IPS-11a (cell line): ENCODE data around the gene FGD2.
"Not testable (repeated sequence)": the region's sequence is repeated elsewhere in the genome, so short reads cannot be mapped to it uniquely, and the experiment has no call there.

Experiments
- H3K4me3 ChIP-seq: one replicate; pipeline ENCODE4 v1.5.1; 2013; ENCODE audit warnings: low read depth, low read length, control low read depth

Gene FGD2

DNA sequence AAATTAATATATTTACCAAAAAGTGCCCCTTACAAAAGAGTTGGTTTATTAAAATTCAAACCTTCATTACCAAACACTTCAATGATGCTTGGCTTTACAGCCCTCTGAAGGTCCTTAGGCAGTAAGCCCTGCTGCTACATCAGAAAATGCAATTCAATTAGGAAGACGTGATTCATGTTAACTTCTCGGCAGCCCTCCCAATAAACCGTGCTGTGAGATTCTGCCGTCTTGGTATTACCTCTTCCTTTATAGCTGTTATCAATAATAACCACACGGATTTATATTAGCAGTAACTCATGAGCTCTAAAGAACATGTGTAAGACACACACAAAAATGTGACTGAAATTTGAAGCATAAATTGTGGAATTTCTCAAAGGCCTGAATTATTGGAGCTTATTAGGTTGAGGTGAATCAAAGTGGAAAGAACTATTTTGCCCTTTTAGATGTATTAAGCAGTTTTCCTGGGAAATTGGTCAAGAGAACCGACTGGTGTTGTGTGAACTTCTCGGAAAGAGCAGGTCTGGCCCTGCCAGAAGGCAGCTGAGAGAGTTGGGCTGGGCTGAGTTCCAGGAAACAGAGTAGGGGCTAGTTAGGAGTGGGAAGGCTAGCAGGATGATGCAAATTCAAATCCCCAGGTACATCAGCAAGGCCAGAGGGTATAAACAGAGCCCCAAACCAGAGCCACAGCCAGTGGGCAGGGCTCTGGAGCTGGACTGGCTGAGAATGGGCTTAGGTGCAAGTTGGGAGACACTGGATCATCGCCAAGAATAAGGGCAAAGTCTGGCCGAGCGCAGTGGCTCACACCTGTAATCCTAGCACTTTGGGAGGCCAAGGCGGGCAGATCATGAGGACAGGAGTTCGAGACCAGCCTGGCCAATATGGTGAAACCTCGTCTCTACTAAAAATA lies 33.1 kb downstream of the FGD2 start:
- H3K4me3 ChIP-seq: no peak overlapping the region

DNA sequence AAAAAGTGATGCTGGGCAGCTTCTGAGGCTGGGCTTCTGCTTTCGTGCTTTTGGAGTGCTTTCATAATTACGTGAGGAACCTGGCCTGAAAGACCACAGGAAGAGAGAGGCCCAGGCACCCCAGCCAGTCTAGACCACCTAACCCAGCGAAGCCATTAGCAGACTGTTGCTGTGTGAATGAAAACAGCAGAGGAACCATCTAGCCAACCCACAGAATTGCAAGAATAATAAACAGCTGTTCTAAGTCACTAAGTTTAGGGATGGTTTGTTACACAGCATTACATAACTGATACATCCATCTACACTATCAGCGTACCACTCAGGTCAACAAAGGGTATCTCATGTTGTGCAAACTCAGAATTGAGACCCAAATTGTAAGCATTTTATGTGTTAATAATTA lies 34.5 kb downstream of the FGD2 start:
- no peak overlapping the region for H3K4me3 ChIP-seq

DNA sequence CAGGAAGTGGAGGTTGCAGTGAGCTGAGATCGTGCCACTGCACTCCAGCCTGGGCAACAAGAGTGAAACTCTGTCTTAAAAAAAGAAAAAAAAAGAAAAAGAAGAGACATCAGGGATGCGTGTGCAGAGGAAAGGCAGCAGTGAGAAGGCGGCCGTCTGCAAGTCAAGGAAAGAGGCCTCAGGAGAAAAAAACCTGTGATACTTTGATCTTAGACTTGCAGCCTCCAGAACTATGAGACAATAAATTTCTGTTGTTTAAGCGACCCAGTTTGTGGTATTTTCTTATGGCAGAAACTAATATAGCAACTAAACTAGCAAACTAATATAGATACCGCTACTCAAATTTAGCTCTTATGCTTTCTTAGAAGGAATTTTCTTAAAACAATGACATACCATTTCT lies 36.1 kb downstream of the FGD2 start:
- H3K4me3 ChIP-seq: no peak overlapping the region

DNA sequence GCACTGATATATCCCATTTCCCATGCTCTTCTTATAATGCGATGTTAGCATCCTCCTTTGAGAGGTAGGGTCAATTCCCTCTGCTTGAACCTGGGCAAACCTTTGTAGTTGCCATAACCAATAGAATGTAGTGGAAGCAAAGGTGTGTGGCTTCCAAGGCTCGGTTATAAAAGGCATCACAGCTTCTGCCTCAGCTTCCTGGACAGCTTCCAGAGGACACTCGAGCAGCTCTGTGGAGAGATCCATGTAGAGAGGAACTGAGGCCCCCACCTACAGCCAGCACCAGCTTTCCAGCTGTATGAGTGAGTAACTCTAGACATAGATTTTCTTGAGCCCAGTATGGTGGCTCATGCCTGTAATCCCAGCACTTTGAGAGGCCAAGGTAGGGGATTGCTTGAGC lies 36.7 kb downstream of the FGD2 start:
- H3K4me3 ChIP-seq: no peak overlapping the region

DNA sequence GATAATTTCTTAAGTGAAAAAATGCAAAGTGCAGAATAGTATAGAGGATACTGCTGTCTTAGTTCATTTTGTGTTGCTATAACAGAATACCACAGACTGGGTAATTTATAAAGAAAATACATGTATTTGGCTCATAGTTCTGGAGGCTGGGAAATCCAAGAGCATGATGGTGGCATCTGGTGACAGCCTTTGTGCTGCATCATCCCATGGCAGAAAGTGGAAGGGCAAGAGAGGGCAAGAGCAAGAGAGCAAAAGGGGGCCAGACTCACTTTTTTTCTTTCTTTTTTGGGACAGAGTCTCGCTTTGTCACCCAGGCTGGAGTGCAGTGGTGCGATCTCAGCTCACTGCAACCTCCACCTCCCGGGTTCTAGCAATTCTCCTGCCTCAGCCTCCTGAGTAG lies 37.6 kb downstream of the FGD2 start:
- H3K4me3 ChIP-seq: not testable (repeated sequence)

DNA sequence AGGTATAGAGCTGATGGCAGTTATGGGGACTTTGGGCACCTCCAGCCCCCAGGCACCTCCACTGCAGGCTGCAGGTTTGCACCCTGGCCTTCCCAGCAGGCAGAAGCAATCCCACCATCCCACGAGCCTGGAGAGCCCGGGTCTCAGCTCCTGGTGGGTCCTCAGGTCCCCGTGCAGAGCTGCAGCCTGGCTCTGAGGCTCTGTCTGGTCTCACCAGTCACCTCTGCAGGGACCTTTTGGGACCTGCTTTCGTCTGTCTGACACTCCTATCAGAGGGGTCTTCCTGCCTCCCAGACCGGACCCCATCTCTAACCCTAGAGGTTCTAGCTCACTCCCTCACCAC lies 41.9 kb downstream of the FGD2 start:
- no peak overlapping the region for H3K4me3 ChIP-seq

DNA sequence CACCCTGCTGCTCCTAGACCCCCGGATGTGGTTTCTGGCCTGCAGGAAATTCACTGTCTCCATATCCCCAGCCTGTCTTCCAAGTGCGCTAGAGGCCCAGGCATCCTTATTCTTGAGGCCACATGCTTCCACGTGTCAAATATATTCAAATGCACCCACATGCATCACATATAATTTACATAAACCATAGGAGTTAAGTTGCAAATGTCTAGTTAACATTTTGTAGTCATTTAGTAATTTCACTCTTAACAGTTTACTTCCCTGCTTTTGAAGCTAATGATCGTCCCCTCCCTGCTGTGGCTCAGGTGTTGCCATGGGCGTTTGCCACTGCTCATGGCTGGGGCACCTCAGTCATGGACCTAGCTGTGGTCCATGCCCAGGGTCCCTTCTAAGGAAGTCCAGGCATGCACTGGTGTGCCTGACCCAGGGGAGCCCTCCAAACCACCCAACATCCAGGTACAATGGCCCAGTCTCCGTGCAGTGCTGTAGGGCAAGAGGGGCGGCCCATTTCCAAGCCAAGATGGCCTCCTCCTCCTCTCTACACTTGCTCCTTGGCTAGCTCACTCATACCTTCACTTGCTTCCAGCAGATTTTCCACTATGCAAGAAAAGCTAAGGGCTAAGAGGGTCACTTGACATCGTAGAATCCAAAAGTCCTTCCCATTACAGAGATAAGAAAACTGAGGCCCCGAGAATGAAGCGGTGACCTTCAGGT lies 42.4 kb downstream of the FGD2 start:
- no peak overlapping the region for H3K4me3 ChIP-seq

DNA sequence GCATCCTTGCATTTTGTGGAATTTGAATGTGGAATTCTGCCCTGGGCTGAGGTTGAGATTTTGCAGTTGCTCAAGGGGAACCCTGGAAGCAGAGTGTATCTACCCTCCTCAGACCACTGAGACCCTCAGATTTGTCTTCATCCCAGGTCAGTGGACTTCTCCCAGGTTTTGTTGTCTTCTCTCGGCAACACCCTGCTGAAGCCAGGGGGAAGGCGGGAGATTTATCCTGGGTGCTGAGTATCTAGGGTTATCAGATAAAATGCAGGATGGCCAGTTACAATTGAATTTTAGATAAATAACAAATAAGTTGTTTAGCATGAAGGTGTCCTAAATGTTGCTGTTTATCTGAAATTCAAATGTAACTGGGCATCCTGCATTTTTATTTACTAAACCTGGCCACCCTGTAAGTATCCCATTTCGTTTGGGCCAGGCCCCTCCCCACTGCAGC lies 43.0 kb downstream of the FGD2 start:
- H3K4me3 ChIP-seq: no peak overlapping the region

DNA sequence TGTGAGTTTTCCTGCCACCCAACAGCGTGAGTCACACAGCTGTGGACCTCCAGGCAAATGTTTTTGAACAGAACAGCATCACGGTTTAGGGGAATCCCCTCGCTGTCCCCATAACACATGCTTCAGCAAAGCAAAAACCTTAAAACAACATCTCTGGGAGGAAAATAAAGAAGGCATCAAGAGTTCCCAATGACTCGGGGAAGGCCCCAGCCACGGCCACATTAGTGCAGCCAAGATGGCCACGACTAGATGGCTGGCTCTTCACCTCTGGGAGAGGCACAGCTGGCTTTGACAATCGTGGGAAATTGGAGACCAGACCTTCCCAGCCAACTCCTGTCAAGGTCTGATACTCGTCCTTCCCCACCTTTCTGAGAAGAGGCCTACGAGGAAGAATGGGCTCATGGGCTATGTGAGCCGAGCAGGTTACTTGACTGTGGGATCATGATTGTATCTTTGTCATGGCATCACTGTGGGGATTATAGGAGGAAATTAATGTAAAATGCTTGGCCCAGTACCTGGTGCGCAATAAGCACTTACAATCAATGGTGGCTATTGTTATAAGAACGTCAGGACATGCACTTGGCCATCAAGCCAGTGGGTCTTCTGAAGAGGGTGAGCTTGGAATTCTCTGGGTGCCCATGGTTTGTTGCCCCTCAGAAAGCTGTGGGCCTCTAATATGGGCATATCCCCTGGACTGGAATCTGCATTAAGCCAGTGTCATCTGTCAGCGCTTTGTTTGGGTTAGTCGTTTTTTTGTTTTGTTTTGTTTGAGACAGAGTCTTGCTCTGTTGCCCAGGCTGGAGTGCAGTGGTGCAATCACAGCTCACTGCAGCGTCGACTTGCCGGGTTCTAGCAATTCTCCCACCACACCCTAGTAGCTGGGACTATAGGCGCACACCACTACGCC lies 43.6 kb downstream of the FGD2 start:
- H3K4me3 ChIP-seq: no peak overlapping the region

DNA sequence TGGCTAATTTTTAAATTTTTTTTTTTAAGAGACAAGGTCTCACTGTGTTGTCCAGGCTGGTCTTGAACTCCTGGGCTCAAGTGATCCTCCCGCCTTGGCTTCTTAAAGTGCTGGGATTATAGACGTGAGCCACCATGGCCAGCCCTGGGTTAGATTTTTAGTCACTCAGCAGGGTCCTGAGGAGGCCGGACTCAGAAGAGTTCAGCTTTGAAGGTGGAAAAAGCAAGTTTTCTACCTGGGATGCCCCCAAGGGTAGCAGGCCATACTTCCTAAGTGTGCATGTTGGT lies 44.2 kb downstream of the FGD2 start:
- H3K4me3 ChIP-seq: no peak overlapping the region

DNA sequence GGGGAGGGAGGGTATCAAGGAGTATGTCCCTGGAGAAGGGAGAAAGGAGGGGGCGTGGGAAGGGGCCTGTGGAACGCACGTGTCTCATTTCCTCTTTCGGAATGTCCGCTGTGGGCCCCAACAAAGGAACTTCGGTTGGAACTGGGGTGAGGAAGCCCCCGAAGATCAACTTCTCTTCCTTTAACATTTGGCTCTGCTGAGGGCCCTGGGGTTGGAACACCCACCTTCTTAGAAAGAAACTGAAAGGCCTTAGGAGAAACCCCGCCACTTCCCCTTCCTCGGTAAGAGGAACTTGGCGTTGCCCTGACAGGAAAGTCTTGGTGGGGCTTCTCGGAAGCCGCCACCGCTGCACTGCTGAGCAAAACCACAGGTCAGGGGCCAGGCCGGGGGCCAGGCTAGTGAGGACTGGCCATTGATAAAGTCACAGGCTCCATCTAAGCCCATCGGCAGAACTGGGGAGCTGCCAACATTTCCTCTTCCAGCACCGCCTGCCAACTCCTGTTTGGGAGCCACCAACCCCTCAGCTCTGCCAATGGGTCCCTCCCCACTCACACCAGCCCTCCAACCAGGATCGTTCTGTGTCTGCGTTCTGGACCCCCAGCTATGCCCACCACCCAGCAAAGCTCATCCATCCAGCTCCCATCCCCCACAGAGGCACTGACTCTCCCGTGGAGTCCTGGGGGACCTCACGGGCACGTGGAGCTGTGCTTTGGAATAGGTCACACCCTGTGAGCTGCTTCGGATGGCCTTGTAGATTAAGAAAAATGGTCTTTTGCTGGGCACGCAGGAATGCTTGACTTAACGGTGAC lies 44.8 kb downstream of the FGD2 start:
- H3K4me3 ChIP-seq: no peak overlapping the region

DNA sequence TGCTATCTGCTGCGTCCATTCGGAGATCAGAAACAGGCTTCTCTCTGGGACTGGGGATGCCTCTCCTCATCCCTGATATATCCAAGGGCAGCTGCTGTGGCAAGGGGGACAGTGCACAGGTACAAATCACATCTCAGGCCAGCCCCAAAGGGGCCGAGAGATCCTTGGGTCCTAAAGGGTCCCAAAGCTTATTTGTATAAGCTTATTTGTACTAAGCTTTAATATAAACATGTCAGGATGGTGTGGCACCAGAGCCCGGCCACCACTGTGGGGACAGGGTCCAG lies 45.3 kb downstream of the FGD2 start:
- H3K4me3 ChIP-seq: no peak overlapping the region

DNA sequence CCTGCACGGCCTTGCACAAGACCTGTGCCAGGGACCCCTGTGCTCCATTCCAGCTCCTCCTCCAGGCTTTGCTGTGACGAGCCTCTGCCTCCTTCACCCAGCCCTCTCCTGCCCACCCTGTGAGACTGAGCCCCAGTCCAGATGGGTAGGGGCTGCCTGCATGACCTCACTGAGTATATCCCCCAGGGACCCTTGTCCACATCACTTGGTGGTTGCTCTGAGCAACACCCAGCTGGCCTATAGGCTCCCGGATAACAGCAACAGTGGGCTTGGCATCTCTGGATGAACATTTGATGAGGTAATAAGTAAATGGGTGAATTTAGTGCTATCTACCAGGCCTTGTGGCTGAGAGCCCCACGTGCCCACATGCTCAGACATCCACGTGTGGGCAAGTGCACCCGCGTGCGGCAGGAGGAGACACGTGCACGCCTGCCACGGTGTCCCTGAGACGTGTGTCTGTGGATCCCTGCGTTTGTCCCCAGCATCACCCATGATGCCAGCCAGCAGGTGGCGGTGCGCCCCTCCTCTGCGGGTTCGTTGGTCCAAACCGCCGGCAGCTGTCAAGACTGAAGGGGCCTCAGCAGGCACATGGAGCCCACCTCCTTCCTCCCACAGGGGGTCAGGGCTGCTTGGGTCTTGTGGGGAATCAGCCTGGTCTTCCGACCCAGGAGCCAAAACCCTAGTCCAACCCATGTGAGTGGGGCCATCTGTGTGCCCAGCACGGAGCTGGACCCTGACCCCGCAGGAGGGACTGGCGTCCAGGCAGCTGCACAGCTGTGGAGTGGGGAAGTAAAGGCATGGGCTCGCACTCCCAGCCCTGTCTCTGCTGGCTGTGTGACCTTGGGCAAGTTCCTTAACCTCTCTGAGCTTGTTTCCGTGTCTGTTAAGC lies 45.9 kb downstream of the FGD2 start:
- no peak overlapping the region for H3K4me3 ChIP-seq

DNA sequence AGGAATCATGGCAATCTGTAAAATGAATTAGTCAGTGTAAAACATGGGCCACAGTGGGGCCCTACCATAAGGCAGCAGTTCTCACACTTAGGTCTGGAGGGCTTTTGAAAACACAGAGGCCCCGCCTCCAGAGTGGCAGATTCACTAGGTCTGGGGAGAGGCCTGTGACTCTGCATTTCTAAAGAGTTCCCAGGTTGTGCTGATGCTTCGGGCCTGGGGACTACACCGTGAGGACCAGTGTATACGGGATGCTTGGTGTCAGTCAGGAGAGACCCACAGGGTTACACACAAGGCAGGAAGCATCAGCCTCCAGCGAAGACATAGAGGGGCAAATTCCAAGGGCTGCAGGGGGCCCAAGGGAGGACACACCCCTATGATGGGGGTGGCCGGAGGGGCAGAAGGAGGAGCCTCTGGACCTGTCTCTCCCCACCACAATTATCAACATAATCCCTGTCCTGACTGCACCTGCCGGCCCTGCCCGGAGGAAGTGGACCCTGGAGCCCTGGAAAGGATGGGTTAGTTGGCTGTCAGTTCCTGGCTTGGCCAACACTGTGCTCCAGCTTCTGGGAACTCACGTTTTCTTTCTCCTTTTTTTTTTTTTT lies 46.7 kb downstream of the FGD2 start:
- H3K4me3 ChIP-seq: no peak overlapping the region

DNA sequence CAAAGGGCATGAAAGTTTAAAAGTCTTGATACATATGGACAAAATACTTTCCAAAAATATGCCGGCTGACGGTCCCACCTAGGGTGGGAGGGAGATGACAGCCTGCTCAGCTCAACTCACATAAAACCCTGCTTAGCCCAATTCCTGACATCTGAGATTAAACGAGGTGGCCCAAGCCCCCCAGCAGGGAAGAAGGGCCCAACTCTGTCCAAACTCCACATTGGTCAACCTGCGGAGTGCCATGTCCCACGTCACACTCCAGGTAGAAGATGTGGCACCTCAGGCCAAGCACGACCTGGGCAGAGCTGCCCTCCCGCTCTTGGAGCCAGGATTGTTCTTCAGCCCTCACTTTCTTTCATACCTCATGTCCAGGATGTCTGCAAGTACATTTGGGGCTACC lies 48.2 kb downstream of the FGD2 start:
- no peak overlapping the region for H3K4me3 ChIP-seq

DNA sequence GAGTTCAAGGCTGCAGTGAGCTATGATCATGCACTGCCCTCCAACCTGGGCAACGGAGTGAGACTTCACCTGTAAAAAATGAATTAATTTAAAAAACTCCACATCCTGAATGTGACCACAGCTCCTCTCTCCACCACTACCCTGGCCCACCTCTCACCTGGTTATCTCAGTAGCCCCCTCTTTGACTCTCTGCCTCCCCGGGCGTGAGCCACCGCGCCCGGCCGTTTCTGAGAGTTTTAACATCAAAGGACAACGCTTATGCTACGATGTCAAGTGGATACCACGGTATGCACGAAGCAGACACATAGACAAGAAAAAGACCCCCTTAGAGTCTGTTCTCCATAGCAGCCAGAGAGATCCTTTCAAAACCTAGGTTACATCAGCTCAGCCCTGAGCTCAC lies 48.7 kb downstream of the FGD2 start:
- no peak overlapping the region for H3K4me3 ChIP-seq

DNA sequence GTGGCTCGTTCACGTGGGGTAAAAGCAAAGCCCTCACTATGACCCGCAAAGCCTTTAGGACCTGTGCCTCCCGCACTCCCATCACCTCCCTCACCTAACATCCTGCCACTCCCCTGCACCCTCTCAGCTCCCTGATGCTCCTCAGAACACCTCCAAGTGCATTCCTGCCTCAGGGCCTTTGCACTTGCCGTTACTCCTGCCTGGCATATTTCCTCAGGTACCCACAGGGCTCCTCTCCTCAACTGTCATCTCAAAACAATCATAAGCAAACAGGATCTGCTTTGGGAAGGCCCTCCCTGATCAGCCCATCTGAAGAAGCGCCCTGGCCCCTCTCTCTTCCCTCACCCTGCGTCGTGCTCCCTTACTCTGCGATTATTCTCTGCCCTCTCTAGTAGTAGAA lies 49.1 kb downstream of the FGD2 start:
- no peak overlapping the region for H3K4me3 ChIP-seq

DNA sequence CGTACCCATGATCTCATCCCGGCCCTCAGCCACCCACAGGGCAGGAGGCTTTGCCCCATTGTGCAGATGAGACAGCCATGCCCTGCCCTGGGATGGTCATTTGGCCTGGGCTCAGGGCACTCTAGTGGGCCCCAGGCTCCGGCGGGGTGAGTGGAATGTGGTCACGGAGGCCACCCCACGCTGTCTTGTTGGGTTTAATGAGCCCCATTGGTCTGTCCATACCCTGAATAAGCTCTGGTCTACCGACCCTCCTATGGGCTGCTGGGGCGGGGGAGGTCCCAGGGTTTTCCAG lies 50.6 kb downstream of the FGD2 start:
- no peak overlapping the region for H3K4me3 ChIP-seq

DNA sequence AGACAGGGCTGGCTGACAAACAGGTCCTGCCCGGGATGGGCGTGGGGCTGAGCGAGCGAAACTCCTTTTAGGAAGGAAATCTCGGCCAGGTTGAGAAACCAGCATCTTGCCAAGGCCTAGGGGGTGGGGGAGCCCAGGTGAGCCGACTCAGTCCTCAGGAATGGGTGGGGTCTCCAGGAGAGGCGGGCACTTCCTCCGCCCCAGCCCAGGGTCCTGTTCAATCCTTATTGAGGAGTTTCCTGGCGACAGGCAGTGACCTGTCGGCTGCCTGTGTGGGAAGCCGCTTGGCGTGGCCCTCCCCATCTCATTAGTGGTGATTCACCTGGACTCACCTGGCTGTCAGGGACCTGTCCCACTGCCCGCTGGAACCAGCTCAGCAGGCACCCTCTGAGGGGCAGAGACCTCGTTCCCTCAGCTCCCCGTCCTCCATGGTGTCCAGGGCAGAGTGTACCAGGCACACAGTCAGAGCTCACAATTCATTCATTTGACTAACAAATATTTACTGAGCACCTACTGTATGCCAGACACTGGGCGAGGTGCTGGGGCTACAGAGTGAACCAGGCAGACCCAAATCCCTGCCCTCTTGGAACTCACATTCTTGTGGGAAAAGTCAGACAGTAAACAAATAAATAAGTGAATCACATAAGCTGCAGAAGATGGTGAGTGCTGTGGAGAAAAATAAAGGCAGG lies 51.1 kb downstream of the FGD2 start:
- no peak overlapping the region for H3K4me3 ChIP-seq
